ENCODE data around the gene PEX13.

Gene PEX13

DNA sequence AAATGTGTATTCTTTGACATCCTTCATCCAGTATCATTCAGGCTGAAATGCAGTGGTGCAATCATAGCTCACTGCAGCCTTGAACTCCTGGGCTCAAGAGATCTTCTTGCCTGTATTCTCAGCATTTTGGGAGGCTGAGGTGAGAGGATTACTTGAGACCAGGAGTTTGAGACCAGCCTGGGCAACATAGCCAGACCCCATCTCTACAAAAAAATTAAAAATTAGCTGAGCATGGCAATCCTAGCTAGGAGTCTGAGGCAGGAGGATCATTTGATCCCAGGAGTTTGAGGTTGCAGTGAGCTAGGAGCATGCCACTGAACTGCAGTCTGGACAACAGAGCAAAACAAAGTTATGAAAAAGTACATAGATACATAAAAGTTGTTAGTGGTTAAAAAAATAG lies 72.3 kb downstream of the PEX13 start:
- no peak for DNase-seq

DNA sequence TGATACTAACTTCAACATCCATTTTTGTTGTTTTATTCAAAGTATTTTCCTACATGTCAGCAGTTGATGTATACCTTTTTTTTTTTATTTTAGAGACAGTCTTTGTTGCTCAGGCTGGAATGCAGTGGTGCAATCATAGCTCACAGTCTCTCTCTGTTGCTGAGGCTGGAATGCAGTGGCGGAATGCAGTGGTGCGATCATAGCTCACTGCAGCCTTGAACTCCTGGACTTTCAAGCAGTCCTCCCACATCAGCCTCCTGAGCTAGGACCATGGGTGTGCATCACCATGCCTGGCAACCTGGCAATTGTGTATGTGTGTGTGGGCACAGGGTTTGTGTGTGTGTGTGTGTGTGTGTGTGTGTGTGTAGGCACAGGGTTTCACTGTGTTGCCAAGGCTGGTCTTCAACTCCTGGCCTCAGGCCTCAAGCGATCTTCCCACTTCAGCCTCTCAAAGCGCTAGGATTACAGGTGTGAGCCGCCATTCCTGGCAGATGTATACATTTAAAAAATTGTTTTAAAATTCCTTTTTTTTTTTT lies 72.9 kb downstream of the PEX13 start:
- DNase-seq: no peak

DNA sequence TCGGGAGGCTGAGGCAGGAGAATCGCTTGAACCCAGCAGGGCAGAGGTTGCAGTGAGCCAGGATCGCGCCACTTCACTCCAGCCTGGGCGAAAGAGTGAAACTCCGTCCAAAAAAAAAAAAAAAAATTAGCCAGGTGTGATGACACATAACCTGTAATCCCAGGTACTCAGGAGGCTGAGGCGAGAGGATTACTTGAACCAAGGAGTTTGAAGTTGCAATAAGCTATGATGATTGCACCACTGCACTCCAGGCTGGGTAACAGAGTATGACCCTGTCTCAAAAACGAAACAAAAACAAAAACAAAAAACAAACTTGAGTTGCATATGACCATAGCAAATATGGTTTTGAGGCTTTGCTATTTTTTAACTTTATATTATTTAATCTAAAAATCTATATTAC lies 74.0 kb downstream of the PEX13 start:
- no peak for DNase-seq

DNA sequence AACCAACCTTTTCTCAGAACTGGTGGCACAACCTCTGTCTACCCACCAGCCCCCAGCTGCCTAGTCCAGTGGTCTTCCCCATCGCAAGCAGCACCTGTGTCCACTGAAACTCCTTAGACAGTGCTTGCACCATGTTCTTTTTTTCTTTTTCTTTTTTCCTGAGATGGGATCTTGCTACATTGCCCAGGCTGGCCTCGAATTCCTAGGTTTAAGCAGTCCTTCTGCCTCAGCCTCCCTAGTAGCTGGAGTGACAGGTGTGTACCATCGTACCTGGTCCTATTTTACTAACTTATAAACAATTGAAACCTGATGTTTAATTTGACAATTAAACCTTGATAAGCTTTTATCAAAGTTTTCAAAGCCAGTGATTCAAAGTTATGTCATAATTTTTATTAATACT lies 78.9 kb downstream of the PEX13 start:
- no peak for DNase-seq

DNA sequence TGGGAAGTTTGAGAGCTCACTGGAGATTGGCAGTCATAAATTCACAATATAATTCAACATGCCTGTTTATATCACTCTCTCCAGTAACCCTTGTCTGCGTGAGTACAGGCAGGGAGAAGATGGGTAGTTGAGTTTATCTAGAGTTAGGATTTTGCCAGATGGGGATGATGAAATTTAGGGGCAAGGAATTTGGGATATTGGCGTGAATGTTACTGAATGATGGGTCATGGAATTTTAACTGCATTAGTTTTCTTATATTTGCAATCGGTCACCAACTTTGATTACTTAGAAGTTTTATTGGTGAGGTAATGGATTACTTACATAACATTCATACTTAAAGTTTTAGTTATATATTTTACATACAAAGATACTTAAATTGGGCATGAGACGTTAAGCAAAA lies 83.3 kb downstream of the PEX13 start:
- no peak for DNase-seq
